ENCODE results near the gene SLC6A12.

DNA sequence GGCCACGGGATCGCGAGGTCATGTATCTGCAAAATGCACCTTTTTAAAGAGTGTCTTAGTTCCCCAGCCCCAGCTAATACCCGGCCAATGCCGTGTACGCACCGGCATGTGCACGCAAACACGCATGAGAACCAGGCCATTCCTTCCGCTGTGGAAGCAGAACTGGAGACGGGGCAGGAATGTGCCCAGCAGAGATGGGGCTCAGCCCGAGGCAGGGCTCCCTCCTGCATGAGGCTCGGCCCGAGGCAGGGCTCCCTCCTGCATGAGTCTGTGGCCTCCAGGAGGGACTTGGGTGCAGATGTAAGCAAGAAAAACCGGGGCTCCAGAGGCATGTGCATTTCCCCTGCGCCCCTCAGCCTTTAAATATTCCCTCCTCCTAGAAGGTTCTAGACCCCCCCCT, 38.2 kb downstream of the SLC6A12 start:
- TF ChIP-seq, protein P1, sequence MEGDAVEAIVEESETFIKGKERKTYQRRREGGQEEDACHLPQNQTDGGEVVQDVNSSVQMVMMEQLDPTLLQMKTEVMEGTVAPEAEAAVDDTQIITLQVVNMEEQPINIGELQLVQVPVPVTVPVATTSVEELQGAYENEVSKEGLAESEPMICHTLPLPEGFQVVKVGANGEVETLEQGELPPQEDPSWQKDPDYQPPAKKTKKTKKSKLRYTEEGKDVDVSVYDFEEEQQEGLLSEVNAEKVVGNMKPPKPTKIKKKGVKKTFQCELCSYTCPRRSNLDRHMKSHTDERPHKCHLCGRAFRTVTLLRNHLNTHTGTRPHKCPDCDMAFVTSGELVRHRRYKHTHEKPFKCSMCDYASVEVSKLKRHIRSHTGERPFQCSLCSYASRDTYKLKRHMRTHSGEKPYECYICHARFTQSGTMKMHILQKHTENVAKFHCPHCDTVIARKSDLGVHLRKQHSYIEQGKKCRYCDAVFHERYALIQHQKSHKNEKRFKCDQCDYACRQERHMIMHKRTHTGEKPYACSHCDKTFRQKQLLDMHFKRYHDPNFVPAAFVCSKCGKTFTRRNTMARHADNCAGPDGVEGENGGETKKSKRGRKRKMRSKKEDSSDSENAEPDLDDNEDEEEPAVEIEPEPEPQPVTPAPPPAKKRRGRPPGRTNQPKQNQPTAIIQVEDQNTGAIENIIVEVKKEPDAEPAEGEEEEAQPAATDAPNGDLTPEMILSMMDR (conservative IDR thresholded peaks at IDR 0.05; ENCODE audit: low read depth, low read length) = no peak
- TF ChIP-seq EZH2 (IDR thresholded peaks at IDR 0.05; ENCODE audit: low read length, unreplicated experiment) = no peak
- TF ChIP-seq EZH2phosphoT487 (IDR thresholded peaks at IDR 0.05; ENCODE audit: borderline replicate concordance, low read length) = no peak
